WTC11 (cell line): Measurements from ENCODE around the gene PDXK. TPM values are rescaled to one million over a fixed set of nuclear protein-coding genes. Genes with fewer than 3 reads are reported as not detected.

Source experiments
- ATAC-seq: fragments of 200-7000 bp; cut with Tn5 transposase; 2 replicates; pipeline ENCODE4 v1.10.0; 2021; ENCODE audit warnings: mild to moderate bottlenecking, moderate library complexity
- CTCF ChIA-PET: fragments of 300-600 bp; sonication (Branson Sonifier 250); formaldehyde crosslinking; loops from one replicate; lab custom pipeline; 2021; ENCODE audit warnings: antibody characterized with exemption; lab: Charles Lee
- POLR2A ChIA-PET: fragments of 350-600 bp; sonication (Branson Sonifier 250); formaldehyde crosslinking; loops from one replicate; lab custom pipeline; 2021; ENCODE audit warnings: antibody characterized with exemption; lab: Charles Lee
- DNase-seq: peaks from one replicate; pipeline ENCODE4 v3.0.0; 2021; ENCODE audit warnings: low spot score
- H3K27ac Mint-ChIP-seq: 2 replicates; pipeline ENCODE4 v1.8.0; 2021; ENCODE audit warnings: mixed read lengths
- H3K27me3 Mint-ChIP-seq: 2 replicates; pipeline ENCODE4 v1.8.0; 2021; ENCODE audit warnings: low read depth, mild to moderate bottlenecking, moderate library complexity, mixed read lengths
- H3K36me3 Mint-ChIP-seq: 2 replicates; pipeline ENCODE4 v1.8.0; 2021; ENCODE audit warnings: mixed read lengths
- H3K4me1 Mint-ChIP-seq: 2 replicates; pipeline ENCODE4 v1.8.0; 2022; ENCODE audit warnings: mixed read lengths
- H3K4me3 Mint-ChIP-seq: 2 replicates; pipeline ENCODE4 v1.8.0; 2021; ENCODE audit warnings: mild to moderate bottlenecking, moderate library complexity, mixed read lengths
- H3K9me3 Mint-ChIP-seq: 2 replicates; pipeline ENCODE4 v1.8.0; 2021; ENCODE audit warnings: mixed read lengths
- CREB1 ChIP-seq: sonication (generic); formaldehyde crosslinking; IDR thresholded peaks from 2 replicates; pipeline ENCODE4 v1.8.0; 2023; ENCODE audit warnings: mild to moderate bottlenecking, missing genetic modification reagents
- EMX1 ChIP-seq: fragments of 250-450 bp; sonication (Bioruptor Pico); IDR thresholded peaks from 2 replicates; pipeline ENCODE4 v1.8.0; 2021; ENCODE audit warnings: mild to moderate bottlenecking
- GTF2I ChIP-seq: fragments of 250-450 bp; sonication (Bioruptor Pico); conservative IDR thresholded peaks from 2 replicates; pipeline ENCODE4 v1.4.0; 2021; ENCODE audit warnings: mild to moderate bottlenecking
- RORB ChIP-seq: fragments of 250-450 bp; sonication (Bioruptor Pico); IDR thresholded peaks from 2 replicates; pipeline ENCODE4 v1.9.0; 2021; ENCODE audit warnings: mild to moderate bottlenecking
- SOX15 ChIP-seq: fragments of 250-450 bp; sonication (Bioruptor Pico); IDR thresholded peaks from 2 replicates; pipeline ENCODE4 v1.9.0; 2021; ENCODE audit warnings: mild to moderate bottlenecking
- TCF7 ChIP-seq: sonication (generic); formaldehyde crosslinking; IDR thresholded peaks from 2 replicates; pipeline ENCODE4 v1.8.0; 2022; ENCODE audit warnings: mild to moderate bottlenecking, low read depth, missing genetic modification reagents, moderate library complexity
- TEAD1 ChIP-seq: sonication (generic); formaldehyde crosslinking; IDR thresholded peaks from 2 replicates; pipeline ENCODE4 v1.8.0; 2022; ENCODE audit warnings: mild to moderate bottlenecking, missing genetic modification reagents
- TP53 ChIP-seq: sonication (generic); formaldehyde crosslinking; IDR thresholded peaks from 2 replicates; pipeline ENCODE4 v1.8.1; 2023; ENCODE audit warnings: mild to moderate bottlenecking, missing genetic modification reagents
- ZBTB21 ChIP-seq: sonication (generic); formaldehyde crosslinking; IDR thresholded peaks from 2 replicates; pipeline ENCODE4 v1.8.1; 2023; ENCODE audit warnings: mild to moderate bottlenecking, missing genetic modification reagents, borderline replicate concordance
- ZNF423 ChIP-seq: fragments of 250-450 bp; sonication (Bioruptor Pico); IDR thresholded peaks from 2 replicates; pipeline ENCODE4 v2.1.2; 2022; ENCODE audit warnings: mild to moderate bottlenecking, moderate library complexity
- ZNF671 ChIP-seq: fragments of 250-450 bp; sonication (Bioruptor Pico); IDR thresholded peaks from 2 replicates; pipeline ENCODE4 v1.8.0; 2021; ENCODE audit warnings: mild to moderate bottlenecking
- total RNA-seq: library from RNA; stranded (reverse); gene quantifications from 3 replicates; pipeline ENCODE4 v1.2.3, GENCODE V29; 2021
- TF ChIP-seq, protein P1 (sequence below): sonication (generic); formaldehyde crosslinking; IDR thresholded peaks from 2 replicates; pipeline ENCODE4 v1.8.1; 2023; ENCODE audit warnings: mild to moderate bottlenecking, moderate library complexity, missing genetic modification reagents
- TF ChIP-seq, protein P2 (sequence below): sonication (generic); formaldehyde crosslinking; IDR thresholded peaks from 2 replicates; pipeline ENCODE4 v1.8.1; 2023; ENCODE audit warnings: mild to moderate bottlenecking, missing genetic modification reagents, moderate library complexity
- TF ChIP-seq, protein P3 (sequence below): sonication (generic); formaldehyde crosslinking; IDR thresholded peaks from 2 replicates; pipeline ENCODE4 v1.8.1; 2022; ENCODE audit warnings: low read depth, mild to moderate bottlenecking, moderate library complexity, missing genetic modification reagents, borderline replicate concordance
- TF ChIP-seq, protein P4 (sequence below): fragments of 250-450 bp; sonication (Bioruptor Pico); IDR thresholded peaks from 2 replicates; pipeline ENCODE4 v1.9.0; 2021; ENCODE audit warnings: moderate library complexity, mild to moderate bottlenecking, inconsistent platforms, borderline replicate concordance
- TF ChIP-seq, protein P5 (sequence below): fragments of 250-450 bp; sonication (Bioruptor Pico); IDR thresholded peaks from 2 replicates; pipeline ENCODE4 v1.9.0; 2021; ENCODE audit warnings: mild to moderate bottlenecking, borderline replicate concordance
- TF ChIP-seq, protein P6 (sequence below): sonication (generic); formaldehyde crosslinking; IDR thresholded peaks from 2 replicates; pipeline ENCODE4 v1.8.0; 2023; ENCODE audit warnings: missing genetic modification reagents
- TF ChIP-seq, protein P7 (sequence below): sonication (generic); formaldehyde crosslinking; IDR thresholded peaks from 2 replicates; pipeline ENCODE4 v1.8.0; 2022; ENCODE audit warnings: mild to moderate bottlenecking, missing genetic modification reagents

PDXK gene
- total RNA-seq, 1 experiment from 2014 or later, result 120 TPM

DNA sequence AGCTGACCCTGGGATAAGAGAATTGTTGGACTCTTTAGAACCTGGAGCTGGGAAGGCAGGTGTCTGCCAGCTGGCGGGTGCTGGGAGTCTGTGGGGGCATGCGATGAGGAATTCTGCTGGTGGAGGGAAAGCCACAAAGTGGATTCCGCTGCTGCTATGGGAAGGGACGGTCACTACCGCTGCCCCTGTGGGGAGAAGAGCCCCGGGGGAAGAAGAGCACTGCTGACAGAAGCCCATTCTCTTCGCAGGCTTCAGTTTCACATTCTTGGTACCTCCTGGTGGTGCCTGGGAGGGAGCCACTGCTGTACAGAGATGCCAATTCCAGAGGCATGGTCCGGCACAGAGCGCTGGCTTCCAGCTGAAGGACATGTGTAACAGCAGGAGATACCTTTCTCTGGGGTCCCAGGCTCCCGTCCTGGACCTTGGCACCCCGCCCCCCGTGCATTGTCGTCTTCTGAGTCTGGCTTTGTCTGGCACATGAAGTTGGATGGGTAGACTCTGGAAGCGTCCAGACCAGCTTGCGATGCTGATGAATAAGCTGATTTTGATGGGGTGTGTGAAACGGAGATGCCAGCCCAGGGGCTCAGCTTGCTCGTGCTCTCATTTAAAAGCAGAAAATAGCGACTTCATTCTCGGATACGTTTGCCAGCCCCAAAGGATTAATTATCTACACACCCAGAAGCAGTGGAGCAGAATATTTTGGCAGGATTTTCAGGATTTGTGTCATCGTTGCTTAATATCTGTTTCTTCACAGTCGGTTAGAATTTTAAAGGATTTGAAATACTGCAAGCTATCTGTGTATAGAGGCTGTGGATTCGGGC is 13.2 kb downstream of the PDXK start:
- peak overlapping the region; percentile 88; the same call in 1 of the 2 replicates for H3K27ac Mint-ChIP-seq
- no peaks in the 10 kb centered on the region for H3K9me3 Mint-ChIP-seq
- H3K4me3 Mint-ChIP-seq, result no peak overlapping the region
- DNase-seq, result no peak
- TF ChIP-seq, protein P1, sequence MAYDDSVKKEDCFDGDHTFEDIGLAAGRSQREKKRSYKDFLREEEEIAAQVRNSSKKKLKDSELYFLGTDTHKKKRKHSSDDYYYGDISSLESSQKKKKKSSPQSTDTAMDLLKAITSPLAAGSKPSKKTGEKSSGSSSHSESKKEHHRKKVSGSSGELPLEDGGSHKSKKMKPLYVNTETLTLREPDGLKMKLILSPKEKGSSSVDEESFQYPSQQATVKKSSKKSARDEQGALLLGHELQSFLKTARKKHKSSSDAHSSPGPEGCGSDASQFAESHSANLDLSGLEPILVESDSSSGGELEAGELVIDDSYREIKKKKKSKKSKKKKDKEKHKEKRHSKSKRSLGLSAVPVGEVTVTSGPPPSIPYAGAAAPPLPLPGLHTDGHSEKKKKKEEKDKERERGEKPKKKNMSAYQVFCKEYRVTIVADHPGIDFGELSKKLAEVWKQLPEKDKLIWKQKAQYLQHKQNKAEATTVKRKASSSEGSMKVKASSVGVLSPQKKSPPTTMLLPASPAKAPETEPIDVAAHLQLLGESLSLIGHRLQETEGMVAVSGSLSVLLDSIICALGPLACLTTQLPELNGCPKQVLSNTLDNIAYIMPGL (CRISPR knock-in tag), result no peak
- ATAC-seq, result no peak
- 0 out of 2 replicates have a peak, but pooled peaks cover 2% of the 10 kb centered on the region for H3K36me3 Mint-ChIP-seq
- CTCF ChIA-PET, result interaction anchor here (0.8 kb wide), 1 partner anchor 85 kb away, joined by 3 read pairs; no protein-coding TSS in a partner anchor
- H3K4me1 Mint-ChIP-seq, result peaks cover 19% of the 10 kb centered on the region
- no peaks in the 10 kb centered on the region for H3K27me3 Mint-ChIP-seq
- POLR2A ChIA-PET, result no interaction called here

- Mint-ChIP-seq H3K36me3 (0 out of 2 replicates have a peak, but pooled peaks cover 2% of the 10 kb centered on the region), H3K4me3 (no peak overlapping the region), H3K27me3 (no peaks in the 10 kb centered on the region), H3K27ac (no peak overlapping the region), H3K4me1 (peaks cover 14% of the 10 kb centered on the region), H3K9me3 (no peaks in the 10 kb centered on the region)
- TF ChIP-seq ZBTB21 (CRISPR knock-in tag) (no peak), CREB1 (CRISPR knock-in tag) (no peak), SOX15 (CRISPR knock-in tag) (no peak), RORB (CRISPR knock-in tag) (no peak)
- TF ChIP-seq, protein P2, sequence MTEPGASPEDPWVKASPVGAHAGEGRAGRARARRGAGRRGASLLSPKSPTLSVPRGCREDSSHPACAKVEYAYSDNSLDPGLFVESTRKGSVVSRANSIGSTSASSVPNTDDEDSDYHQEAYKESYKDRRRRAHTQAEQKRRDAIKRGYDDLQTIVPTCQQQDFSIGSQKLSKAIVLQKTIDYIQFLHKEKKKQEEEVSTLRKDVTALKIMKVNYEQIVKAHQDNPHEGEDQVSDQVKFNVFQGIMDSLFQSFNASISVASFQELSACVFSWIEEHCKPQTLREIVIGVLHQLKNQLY (CRISPR knock-in tag), result no peak
- TF ChIP-seq, protein P3, sequence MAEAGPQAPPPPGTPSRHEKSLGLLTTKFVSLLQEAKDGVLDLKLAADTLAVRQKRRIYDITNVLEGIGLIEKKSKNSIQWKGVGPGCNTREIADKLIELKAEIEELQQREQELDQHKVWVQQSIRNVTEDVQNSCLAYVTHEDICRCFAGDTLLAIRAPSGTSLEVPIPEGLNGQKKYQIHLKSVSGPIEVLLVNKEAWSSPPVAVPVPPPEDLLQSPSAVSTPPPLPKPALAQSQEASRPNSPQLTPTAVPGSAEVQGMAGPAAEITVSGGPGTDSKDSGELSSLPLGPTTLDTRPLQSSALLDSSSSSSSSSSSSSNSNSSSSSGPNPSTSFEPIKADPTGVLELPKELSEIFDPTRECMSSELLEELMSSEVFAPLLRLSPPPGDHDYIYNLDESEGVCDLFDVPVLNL (CRISPR knock-in tag), result no peak
- CTCF ChIA-PET, result no interaction called here
- POLR2A ChIA-PET, result no interaction called here
- ATAC-seq, result no peak
- no peak for DNase-seq
These were observed 14.1 kb downstream of the PDXK start for GRCh38 chr21:43733060-43733459.

GRCh38 chr21:43733529-43734071 is 14.7 kb downstream of the PDXK start:
- Mint-ChIP-seq H3K27me3 (no peaks in the 10 kb centered on the region), H3K27ac (peak overlapping the region; percentile 37), H3K4me1 (peaks cover 9% of the 10 kb centered on the region), H3K4me3 (no peak overlapping the region), H3K9me3 (no peaks in the 10 kb centered on the region), H3K36me3 (0 out of 2 replicates have a peak, but pooled peaks cover 2% of the 10 kb centered on the region)
- no peak for DNase-seq
- no peak for ATAC-seq
- ChIA-PET POLR2A (no interaction called here), CTCF (no interaction called here)
- TF ChIP-seq TCF7 (CRISPR knock-in tag), result no peak
- TF ChIP-seq GTF2I (CRISPR knock-in tag), result no peak
- TF ChIP-seq, protein P4, sequence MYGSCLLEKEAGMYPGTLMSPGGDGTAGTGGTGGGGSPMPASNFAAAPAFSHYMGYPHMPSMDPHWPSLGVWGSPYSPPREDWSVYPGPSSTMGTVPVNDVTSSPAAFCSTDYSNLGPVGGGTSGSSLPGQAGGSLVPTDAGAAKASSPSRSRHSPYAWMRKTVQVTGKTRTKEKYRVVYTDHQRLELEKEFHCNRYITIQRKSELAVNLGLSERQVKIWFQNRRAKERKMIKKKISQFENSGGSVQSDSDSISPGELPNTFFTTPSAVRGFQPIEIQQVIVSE (CRISPR knock-in tag), result no peak
- TF ChIP-seq, protein P5, sequence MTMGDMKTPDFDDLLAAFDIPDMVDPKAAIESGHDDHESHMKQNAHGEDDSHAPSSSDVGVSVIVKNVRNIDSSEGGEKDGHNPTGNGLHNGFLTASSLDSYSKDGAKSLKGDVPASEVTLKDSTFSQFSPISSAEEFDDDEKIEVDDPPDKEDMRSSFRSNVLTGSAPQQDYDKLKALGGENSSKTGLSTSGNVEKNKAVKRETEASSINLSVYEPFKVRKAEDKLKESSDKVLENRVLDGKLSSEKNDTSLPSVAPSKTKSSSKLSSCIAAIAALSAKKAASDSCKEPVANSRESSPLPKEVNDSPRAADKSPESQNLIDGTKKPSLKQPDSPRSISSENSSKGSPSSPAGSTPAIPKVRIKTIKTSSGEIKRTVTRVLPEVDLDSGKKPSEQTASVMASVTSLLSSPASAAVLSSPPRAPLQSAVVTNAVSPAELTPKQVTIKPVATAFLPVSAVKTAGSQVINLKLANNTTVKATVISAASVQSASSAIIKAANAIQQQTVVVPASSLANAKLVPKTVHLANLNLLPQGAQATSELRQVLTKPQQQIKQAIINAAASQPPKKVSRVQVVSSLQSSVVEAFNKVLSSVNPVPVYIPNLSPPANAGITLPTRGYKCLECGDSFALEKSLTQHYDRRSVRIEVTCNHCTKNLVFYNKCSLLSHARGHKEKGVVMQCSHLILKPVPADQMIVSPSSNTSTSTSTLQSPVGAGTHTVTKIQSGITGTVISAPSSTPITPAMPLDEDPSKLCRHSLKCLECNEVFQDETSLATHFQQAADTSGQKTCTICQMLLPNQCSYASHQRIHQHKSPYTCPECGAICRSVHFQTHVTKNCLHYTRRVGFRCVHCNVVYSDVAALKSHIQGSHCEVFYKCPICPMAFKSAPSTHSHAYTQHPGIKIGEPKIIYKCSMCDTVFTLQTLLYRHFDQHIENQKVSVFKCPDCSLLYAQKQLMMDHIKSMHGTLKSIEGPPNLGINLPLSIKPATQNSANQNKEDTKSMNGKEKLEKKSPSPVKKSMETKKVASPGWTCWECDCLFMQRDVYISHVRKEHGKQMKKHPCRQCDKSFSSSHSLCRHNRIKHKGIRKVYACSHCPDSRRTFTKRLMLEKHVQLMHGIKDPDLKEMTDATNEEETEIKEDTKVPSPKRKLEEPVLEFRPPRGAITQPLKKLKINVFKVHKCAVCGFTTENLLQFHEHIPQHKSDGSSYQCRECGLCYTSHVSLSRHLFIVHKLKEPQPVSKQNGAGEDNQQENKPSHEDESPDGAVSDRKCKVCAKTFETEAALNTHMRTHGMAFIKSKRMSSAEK (CRISPR knock-in tag), result no peak
- no peak for TF ChIP-seq EMX1 (CRISPR knock-in tag)
- TF ChIP-seq SOX15 (CRISPR knock-in tag), result no peak
- no peak for TF ChIP-seq ZNF671 (CRISPR knock-in tag)
- no peak for TF ChIP-seq TEAD1
- TF ChIP-seq, protein P6, sequence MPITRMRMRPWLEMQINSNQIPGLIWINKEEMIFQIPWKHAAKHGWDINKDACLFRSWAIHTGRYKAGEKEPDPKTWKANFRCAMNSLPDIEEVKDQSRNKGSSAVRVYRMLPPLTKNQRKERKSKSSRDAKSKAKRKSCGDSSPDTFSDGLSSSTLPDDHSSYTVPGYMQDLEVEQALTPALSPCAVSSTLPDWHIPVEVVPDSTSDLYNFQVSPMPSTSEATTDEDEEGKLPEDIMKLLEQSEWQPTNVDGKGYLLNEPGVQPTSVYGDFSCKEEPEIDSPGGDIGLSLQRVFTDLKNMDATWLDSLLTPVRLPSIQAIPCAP (CRISPR knock-in tag), result no peak
- TF ChIP-seq, protein P7, sequence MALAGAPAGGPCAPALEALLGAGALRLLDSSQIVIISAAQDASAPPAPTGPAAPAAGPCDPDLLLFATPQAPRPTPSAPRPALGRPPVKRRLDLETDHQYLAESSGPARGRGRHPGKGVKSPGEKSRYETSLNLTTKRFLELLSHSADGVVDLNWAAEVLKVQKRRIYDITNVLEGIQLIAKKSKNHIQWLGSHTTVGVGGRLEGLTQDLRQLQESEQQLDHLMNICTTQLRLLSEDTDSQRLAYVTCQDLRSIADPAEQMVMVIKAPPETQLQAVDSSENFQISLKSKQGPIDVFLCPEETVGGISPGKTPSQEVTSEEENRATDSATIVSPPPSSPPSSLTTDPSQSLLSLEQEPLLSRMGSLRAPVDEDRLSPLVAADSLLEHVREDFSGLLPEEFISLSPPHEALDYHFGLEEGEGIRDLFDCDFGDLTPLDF (CRISPR knock-in tag), result no peak
- no peak for TF ChIP-seq ZNF423 (CRISPR knock-in tag)
- TF ChIP-seq TP53 (CRISPR knock-in tag), result no peak
